8988T (cell line): ENCODE results near the gene MAP3K5.
A peak's percentile ranks its signal among the peaks of the same experiment; 100 is the strongest.

Experiments used
- DNase-seq: peaks from one replicate; pipeline ENCODE4 v3.0.0; 2011

The MAP3K5 gene

GRCh38 chr6:136677822-136678221 is 114.5 kb downstream of the MAP3K5 start:
- DNase-seq, result no peak

GRCh38 chr6:136677344-136677743 is 114.9 kb downstream of the MAP3K5 start:
- DNase-seq, result no peak

DNA sequence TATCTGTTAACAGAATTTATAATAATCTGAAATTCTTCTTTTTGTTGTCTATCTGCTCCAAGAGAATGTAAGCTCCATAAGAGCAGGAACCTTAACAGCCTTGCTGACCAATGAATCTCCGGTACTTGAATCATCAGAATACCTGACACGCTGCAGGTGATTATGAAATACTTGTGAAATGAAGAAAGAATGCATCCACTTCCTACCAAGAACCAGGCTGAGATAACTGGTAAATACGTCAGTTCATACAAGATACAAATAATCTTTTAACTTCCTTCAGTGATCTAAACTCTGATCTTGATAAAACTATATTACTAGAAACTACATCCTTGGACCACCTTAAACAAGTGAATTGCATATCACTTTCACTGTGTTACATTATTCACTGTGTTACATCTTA is 116.2 kb downstream of the MAP3K5 start:
- DNase-seq, result no peak

DNA sequence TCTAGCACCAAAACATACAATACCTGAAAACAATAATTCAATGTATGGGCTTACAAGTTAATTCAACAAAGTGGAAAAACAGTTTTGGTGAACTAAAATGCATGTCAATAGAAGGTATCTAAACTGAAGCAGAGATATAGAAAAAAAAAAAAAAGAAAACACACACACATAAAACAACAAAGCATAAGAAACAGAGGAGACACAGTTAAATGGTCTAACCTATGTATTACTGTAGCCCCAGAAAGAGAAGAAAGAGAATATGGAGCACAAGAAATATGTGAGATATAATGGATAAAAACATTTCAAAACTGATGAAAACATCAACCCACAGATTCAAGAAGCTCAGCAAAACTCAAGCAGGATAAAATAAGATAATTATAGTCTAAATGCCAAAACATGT is 118.7 kb downstream of the MAP3K5 start:
- no peak for DNase-seq

DNA sequence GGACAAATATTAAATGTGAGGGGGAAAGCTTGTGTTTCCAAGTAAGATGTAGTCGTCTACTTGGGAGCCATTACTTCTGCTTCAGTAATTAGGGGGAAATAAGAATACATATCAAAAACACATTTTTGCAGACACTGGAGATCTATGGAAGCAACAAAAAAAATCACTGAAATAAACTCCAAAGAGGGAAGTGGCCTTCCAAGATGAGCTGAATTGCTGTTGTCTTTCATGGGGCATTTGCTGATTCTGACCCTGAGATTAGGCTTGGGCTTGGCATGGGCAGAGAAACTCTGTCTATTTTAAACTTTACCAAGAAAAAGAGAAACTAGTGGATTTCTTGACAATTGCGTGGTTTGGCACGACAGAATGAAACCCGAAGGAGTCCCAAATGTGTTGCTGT is 120.1 kb downstream of the MAP3K5 start:
- DNase-seq, result no peak

DNA sequence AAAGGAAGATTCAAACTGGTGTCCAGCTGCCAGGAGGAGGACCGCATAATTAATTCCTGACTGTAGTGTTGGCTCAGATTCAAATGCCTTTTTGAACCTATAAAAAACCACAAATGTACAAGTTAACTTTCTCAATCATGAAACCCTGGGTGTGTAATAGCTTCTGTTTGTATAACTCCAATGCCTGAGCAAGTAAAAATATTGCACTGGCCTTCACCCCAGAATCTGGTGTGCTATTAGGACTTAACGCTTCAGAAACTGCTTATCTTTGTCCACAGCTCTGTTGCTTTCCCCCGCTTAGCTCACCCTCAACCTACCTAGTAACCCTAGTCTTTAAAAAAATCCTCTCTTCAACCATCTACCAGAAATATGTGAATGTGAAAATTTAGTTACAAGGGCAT is 123.0 kb downstream of the MAP3K5 start:
- no peak for DNase-seq

- DNase-seq, result no peak
Observed at GRCh38 chr6:136668571-136668970, 123.7 kb downstream of the MAP3K5 start.

- no peak for DNase-seq
Observed at GRCh38 chr6:136666041-136666440, 126.2 kb downstream of the MAP3K5 start.

DNA sequence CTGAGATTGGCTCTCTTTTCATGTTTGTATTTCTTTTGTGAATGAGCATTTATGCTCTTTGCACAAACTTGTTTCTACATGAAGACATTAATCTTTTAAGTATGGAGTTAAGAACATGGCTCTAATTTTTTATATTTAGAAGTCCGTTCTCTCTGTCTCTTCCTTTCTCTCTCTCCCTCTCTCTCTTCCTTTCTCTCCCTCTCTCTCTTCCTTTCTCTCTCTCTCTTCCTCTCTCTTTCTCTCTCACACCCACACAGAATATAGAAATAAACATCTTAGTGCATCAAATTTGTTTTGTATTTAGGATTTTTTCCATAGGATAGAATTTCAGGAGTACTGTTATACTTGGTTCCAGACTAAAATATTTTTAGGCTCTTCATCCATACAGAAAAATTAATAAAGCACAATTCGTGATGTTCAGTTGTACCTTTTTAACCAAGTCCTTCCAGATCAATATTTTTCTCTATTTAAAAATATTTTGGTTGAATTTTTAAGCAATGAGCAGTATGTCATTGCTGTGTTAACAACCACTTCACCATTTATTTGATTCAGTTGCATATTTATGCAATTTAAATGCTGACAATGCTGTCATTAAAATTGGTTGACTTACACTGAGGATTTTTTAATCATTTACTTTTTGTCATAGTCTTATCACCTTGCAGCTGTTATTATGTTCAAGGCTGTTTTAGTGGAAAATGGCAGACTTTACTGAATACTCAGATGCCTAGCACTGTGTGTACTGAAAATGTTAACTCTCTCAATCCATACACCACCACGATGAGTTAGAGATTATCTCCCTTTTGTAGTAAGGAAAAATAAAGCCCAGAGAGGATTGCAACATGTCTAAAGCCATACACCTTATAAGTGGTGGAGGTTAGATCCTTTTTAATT is 129.7 kb downstream of the MAP3K5 start:
- DNase-seq, result no peak

DNA sequence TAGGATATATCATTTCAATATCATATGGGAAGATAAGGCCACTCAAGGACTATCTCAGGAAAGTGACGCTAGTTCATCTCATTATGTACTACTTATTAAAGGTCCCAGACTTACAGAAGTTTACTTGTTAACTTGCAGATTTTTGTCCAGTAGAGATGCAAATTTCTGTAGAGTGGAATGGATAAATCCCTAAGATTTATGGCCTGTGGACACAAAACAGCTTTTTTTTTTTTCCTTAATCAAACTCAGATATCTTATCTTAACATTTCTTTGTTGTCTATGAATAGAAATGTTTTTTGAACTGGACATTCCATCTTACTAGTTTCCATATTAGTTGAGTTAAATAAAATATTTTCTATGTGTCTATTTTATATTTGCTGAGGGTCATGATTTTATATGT is 131.6 kb downstream of the MAP3K5 start:
- no peak for DNase-seq

GRCh38 chr6:136659991-136660499 is 132.2 kb downstream of the MAP3K5 start:
- no peak for DNase-seq

- no peak for DNase-seq
Observed at GRCh38 chr6:136658711-136659110, 133.6 kb downstream of the MAP3K5 start.

DNA sequence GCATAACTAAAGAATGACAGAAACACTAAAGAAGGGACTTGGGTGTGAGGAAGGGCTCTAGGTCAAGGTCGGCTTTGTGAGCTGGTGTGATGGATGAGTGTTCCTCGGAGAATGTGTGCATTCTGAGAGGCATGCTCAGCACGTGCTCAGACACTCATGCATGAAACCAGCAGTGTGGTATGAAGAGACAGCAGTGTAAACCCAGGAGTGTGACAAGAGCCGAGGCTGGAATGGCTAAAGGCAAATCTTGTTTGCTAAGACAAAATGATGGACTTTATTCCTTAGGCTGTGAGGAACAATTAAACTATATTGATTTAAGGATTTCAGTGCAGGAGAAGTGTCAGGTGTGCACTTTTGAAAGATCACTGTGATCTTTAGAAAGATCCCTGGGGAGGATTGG is 134.6 kb downstream of the MAP3K5 start:
- DNase-seq, result no peak

DNA sequence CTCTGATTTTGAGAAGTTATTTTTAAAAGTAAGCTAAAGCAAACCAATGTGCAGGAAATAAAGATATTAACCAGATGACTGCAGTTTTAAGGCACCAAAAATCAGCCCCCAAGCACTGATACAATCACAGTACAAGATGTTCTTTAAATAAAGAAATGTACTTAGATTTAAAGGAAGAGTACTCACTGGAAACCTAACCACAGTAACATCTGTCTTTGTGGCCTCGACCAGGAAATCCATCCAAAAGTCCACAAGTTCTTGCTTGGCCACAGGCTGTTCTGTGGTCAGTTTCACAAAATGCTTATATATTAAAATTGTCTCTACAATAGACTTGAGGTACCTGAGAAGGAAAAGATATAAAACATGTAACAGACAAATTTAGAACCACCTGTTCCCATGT is 136.2 kb downstream of the MAP3K5 start:
- DNase-seq, result no peak

GRCh38 chr6:136655239-136656014 is 136.8 kb downstream of the MAP3K5 start:
- no peak for DNase-seq

- DNase-seq, result no peak
Observed at GRCh38 chr6:136654086-136654485, 138.2 kb downstream of the MAP3K5 start.

- DNase-seq, result no peak
Observed at GRCh38 chr6:136652656-136653055, 139.6 kb downstream of the MAP3K5 start.

DNA sequence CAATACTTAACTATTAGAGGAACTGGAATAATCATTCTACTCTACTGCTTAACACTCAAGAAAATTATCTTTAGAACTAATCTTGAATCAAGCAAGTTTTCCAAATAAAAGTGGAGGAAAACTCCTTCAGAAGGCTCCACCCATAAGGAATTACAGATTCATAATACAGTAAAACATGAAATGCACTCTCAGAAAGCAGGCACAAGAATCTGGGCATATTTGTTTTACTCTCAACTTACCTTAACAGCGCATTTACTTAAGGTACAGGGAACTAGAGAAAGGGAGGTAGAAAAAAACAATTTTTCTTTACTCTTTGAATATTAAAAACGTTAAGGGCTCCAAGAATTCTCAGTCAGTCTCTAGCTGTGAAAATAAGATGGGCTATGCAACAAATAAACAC is 140.3 kb downstream of the MAP3K5 start:
- DNase-seq, result no peak

GRCh38 chr6:136647363-136647852 is 144.9 kb downstream of the MAP3K5 start:
- DNase-seq, result no peak

DNA sequence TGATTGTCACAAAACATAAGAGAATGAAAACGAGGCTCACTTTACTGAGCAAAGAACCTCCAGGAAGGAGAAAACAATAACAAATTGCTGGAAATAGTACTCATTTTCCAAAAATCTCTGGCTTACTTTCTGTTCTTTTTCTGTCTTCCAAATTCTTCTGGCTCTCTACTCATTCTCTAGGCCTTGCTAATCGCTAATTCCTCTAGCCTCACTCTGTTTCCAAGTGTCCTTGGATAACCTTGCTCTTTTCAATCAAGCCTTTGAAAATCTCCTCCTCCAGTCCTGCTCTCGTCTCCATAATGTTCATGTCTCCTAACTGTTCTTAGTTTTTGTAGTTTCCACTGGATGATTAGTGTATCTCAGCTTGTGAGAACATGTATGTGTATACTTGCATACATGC is 145.9 kb downstream of the MAP3K5 start:
- DNase-seq, result no peak

- DNase-seq, result no peak
Observed at GRCh38 chr6:136644597-136644952, 147.7 kb downstream of the MAP3K5 start.

- DNase-seq, result peak; percentile 24
Observed at GRCh38 chr6:136643850-136644596, 148.3 kb downstream of the MAP3K5 start.

- DNase-seq, result no peak
Observed at GRCh38 chr6:136641873-136642465, 150.3 kb downstream of the MAP3K5 start.
